ENCODE results near the gene TIPIN. TPM values are rescaled to one million over a fixed set of nuclear protein-coding genes. Genes with fewer than 3 reads are reported as not detected.
A peak's percentile ranks its signal among the peaks of the same experiment; 100 is the strongest.

The TIPIN gene
- total and polyA plus RNA-seq, 2 of the 8 experiments (the other 6 are each of a cell fraction or from before 2014, with no cell fraction given) = 8.5 to 24.7 TPM

GRCh38 chr15:66404532-66404931, 48.0 kb upstream of the TIPIN start (continued):
- no peak for TF ChIP-seq RFX5 (IDR thresholded peaks at IDR 0.05; ENCODE audit: borderline replicate concordance, low read depth, low read length)
- no peak for TF ChIP-seq ASH2L (IDR thresholded peaks at IDR 0.05; ENCODE audit: low read length)
- peak; percentile 88 for TF ChIP-seq TEAD4 (IDR thresholded peaks at IDR 0.05; ENCODE audit: low read depth, low read length)
- peak in 1 of 2 experiments; percentile 68; a peak in 1 of 3 replicates for TF ChIP-seq EP300 (IDR thresholded peaks at IDR 0.05; ENCODE audit: borderline replicate concordance in 1 of 2, low read depth in 2 of 2, low read length in 2 of 2)
- peak in 1 of 2 experiments; percentile 36; a peak in 1 of 3 replicates for TF ChIP-seq POLR2A (IDR thresholded peaks at IDR 0.05; ENCODE audit: control extremely low read depth in 1 of 2, low read depth in 2 of 2, low read length in 2 of 2)
- TF ChIP-seq E2F6 (IDR thresholded peaks at IDR 0.05) = no peak
- TF ChIP-seq TCF12 (IDR thresholded peaks at IDR 0.05; ENCODE audit: low read depth, low read length) = peak; percentile 83
- peak; percentile 36 for TF ChIP-seq CHD7 (IDR thresholded peaks at IDR 0.05; ENCODE audit: insufficient replicate concordance, low read length)
- no peak for TF ChIP-seq MAX (IDR thresholded peaks at IDR 0.05)
